Measurements from ENCODE around the gene FAM217B. TPM values are rescaled to one million over a fixed set of nuclear protein-coding genes. Genes with fewer than 3 reads are reported as not detected.

The FAM217B gene
- total and polyA plus RNA-seq, 2 of the 8 experiments (the other 6 are each of a cell fraction or from before 2014, with no cell fraction given) = 5.4 to 28.5 TPM

- H3K27me3 ChIP-seq (replicated peaks in 1 of 4; ENCODE audit: control insufficient read depth in 3 of 4, extremely low read depth in 1 of 4, insufficient read depth in 3 of 4, low read length in 3 of 4) = peaks cover 9 to 38% (median 30%) of the 10 kb centered on the region in 4 experiments
Observed at GRCh38 chr20:59937150-59937549, 3.0 kb upstream of the FAM217B start.

More at GRCh38 chr20:59937150-59937549, 3.0 kb upstream of the FAM217B start:
- 96% methylated on average over 3 of the region's 3 CpGs; no CpG with 5 or more reads in 1 of the 2 experiments for WGBS, 2 experiments (ENCODE audit: extremely low coverage in 1 of 2, insufficient coverage in 1 of 2, insufficient read length in 1 of 2, insufficient replicate concordance in 2 of 2, low coverage in 1 of 2, low lambda C conversion rate in 2 of 2, missing lambda C conversion rate in 1 of 2)
- no peak overlapping the region for H4K5ac ChIP-seq (ENCODE audit: insufficient read length, low read depth, low read length)
- H3K9me3 ChIP-seq (ENCODE audit: insufficient read depth in 2 of 2, low read depth in 1 of 2, low read length in 1 of 2) = peaks cover 5 to 19% of the 10 kb centered on the region in 2 experiments; a peak in 3 of 4 replicates
- ChIA-PET POLR2A (ENCODE audit: partially characterized antibody) (no interaction called here), CTCF (ENCODE audit: partially characterized antibody) (interaction anchor here (1.5 kb wide), 2 partner anchors 116 to 274 kb away, joined by 3 read pairs; no protein-coding TSS in a partner anchor)
- no peak overlapping the region for H3K4me2 ChIP-seq (ENCODE audit: insufficient read depth in 1 of 2, low read depth in 2 of 2, low read length in 2 of 2)
- no peak overlapping the region for H4K91ac ChIP-seq (replicated peaks; ENCODE audit: insufficient read length, low read length)
- no peak overlapping the region for H2BK120ac ChIP-seq (replicated peaks; ENCODE audit: low read depth, low read length)
- H3K36me3 ChIP-seq (ENCODE audit: control insufficient read depth in 2 of 4, insufficient read depth in 4 of 4, low read length in 3 of 4) = peaks cover 0 to 13% (median under 1%) of the 10 kb centered on the region in 4 experiments; a peak in 3 of 8 replicates
- peaks cover 0 to 4% (median 2%) of the 10 kb centered on the region in 4 experiments; a peak in 4 of 7 replicates for H3K4me1 ChIP-seq (replicated peaks in 1 of 4; ENCODE audit: control insufficient read depth in 3 of 4, insufficient read depth in 4 of 4, low read length in 3 of 4)
- DNase-seq (ENCODE audit: low read depth in 1 of 2, low spot score in 2 of 2) (no peak), FAIRE-seq (no peak)
- H2BK12ac ChIP-seq (ENCODE audit: low read depth, low read length) = no peak overlapping the region
- H2BK5ac ChIP-seq (ENCODE audit: low read depth, low read length) = no peak overlapping the region
- H3K23me2 ChIP-seq (ENCODE audit: low read depth, low read length) = peaks cover 18% of the 10 kb centered on the region
- no peak overlapping the region for H3K4me3 ChIP-seq (ENCODE audit: extremely low read depth in 1 of 4, insufficient read depth in 2 of 4, low read depth in 3 of 4, low read length in 4 of 4)
- no peak overlapping the region for H3K9ac ChIP-seq (replicated peaks in 1 of 4; ENCODE audit: extremely low read depth in 1 of 4, low read depth in 3 of 4, low read length in 3 of 4)
- H2AFZ ChIP-seq (ENCODE audit: low read length) = no peak overlapping the region
- H2BK15ac ChIP-seq (ENCODE audit: low read length) = no peak overlapping the region
- no peak overlapping the region for H3K27ac ChIP-seq (ENCODE audit: low read depth, low read length)
- H3K4ac ChIP-seq (replicated peaks; ENCODE audit: insufficient read length, low read depth, low read length) = no peak overlapping the region
- no peak overlapping the region for H3K14ac ChIP-seq (ENCODE audit: insufficient read length)
- no peak overlapping the region for H2AK5ac ChIP-seq (ENCODE audit: low read depth, low read length)
- H3K79me1 ChIP-seq (ENCODE audit: low read depth, low read length) = no peaks in the 10 kb centered on the region
- H3K18ac ChIP-seq (ENCODE audit: extremely low read depth, low read length) = no peak overlapping the region
- H3K23ac ChIP-seq (ENCODE audit: insufficient read length) = no peak overlapping the region
- peaks cover 0 to 7% of the 10 kb centered on the region in 2 experiments for H4K20me1 ChIP-seq (replicated peaks in 1 of 2; ENCODE audit: control insufficient read depth in 1 of 2, insufficient read depth in 2 of 2, low read length in 2 of 2)
- H4K8ac ChIP-seq (ENCODE audit: extremely low read depth, insufficient read depth, low read length) = no peak overlapping the region
- no peak for TF ChIP-seq EGR1 (IDR thresholded peaks at IDR 0.05; ENCODE audit: borderline replicate concordance, low read depth, low read length)
- no peak overlapping the region for H3K56ac ChIP-seq (replicated peaks; ENCODE audit: insufficient read length, low read depth, low read length)
- peaks cover 0 to 5% of the 10 kb centered on the region in 2 experiments; a peak in 1 of 4 replicates for H3K79me2 ChIP-seq (ENCODE audit: control insufficient read depth in 1 of 2, insufficient read depth in 2 of 2, low read length in 2 of 2)
- H2BK20ac ChIP-seq (ENCODE audit: low read length) = no peak overlapping the region

Measured in H1 (cell line).